ENCODE measurements around the gene CTIF.
"Not testable (repeated sequence)": the region's sequence is repeated elsewhere in the genome, so short reads cannot be mapped to it uniquely, and the experiment has no call there.

DNA sequence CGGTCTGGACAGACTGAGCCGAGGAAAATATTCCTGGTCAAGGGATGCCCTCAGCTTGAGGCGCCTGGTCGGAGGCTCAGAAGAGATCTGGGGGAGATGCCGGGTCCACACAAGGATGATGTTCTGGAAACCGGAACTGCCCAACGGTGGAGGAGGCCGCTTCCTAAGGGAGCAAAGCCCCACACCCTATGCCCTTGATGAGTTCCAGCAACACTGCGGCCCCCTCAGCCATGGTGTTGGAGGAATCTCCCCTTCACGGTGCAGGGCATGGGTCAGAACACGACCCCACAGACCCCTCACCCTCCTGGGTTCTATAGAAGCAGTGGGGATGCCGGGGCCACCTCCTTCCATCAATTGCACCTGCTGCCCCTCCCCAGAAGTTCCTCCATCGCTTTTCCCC, 332.1 kb downstream of the CTIF start:
- TF ChIP-seq, protein P1, sequence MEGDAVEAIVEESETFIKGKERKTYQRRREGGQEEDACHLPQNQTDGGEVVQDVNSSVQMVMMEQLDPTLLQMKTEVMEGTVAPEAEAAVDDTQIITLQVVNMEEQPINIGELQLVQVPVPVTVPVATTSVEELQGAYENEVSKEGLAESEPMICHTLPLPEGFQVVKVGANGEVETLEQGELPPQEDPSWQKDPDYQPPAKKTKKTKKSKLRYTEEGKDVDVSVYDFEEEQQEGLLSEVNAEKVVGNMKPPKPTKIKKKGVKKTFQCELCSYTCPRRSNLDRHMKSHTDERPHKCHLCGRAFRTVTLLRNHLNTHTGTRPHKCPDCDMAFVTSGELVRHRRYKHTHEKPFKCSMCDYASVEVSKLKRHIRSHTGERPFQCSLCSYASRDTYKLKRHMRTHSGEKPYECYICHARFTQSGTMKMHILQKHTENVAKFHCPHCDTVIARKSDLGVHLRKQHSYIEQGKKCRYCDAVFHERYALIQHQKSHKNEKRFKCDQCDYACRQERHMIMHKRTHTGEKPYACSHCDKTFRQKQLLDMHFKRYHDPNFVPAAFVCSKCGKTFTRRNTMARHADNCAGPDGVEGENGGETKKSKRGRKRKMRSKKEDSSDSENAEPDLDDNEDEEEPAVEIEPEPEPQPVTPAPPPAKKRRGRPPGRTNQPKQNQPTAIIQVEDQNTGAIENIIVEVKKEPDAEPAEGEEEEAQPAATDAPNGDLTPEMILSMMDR (IDR thresholded peaks at IDR 0.05), result not testable (repeated sequence)
- TF ChIP-seq POLR2A (IDR thresholded peaks at IDR 0.05), result not testable (repeated sequence)
